Hypothalamus (tissue), 51 donors: ENCODE measurements around the gene KCNQ1.

Experiments used
- DNase-seq, 51 donors: peaks; one replicate each; lab custom pipeline; 2025; lab: John Stamatoyannopoulos, UW

The KCNQ1 gene

GRCh38 chr11:2540223-2540991 is 95.6 kb downstream of the KCNQ1 start:
- DNase-seq: no peak

- no peak for DNase-seq
Measured at GRCh38 chr11:2540992-2541680, 96.3 kb downstream of the KCNQ1 start.

- no peak for DNase-seq
Measured at GRCh38 chr11:2541881-2542361, 97.1 kb downstream of the KCNQ1 start.

GRCh38 chr11:2542406-2542805 is 97.6 kb downstream of the KCNQ1 start:
- no peak for DNase-seq

- DNase-seq: no peak
Measured at GRCh38 chr11:2547806-2548205, 103.0 kb downstream of the KCNQ1 start.

GRCh38 chr11:2548596-2548995 is 103.8 kb downstream of the KCNQ1 start:
- no peak for DNase-seq

GRCh38 chr11:2549080-2549479 is 104.3 kb downstream of the KCNQ1 start:
- DNase-seq: no peak

GRCh38 chr11:2549491-2549875 is 104.7 kb downstream of the KCNQ1 start:
- DNase-seq: no peak

- peak in 22 of 51 donors; percentile 19 to 62 (median 40) for DNase-seq
Measured at GRCh38 chr11:2549876-2550605, 105.2 kb downstream of the KCNQ1 start.

- no peak for DNase-seq
Measured at GRCh38 chr11:2550606-2550970, 105.8 kb downstream of the KCNQ1 start.

- DNase-seq: no peak
Measured at GRCh38 chr11:2551131-2551530, 106.3 kb downstream of the KCNQ1 start.

GRCh38 chr11:2552210-2552609 is 107.4 kb downstream of the KCNQ1 start:
- DNase-seq: no peak

GRCh38 chr11:2553198-2553597 is 108.4 kb downstream of the KCNQ1 start:
- DNase-seq: no peak

- DNase-seq: no peak
Measured at GRCh38 chr11:2553886-2554285, 109.1 kb downstream of the KCNQ1 start.

- DNase-seq: no peak
Measured at GRCh38 chr11:2554338-2555207, 109.8 kb downstream of the KCNQ1 start.

- DNase-seq: no peak
Measured at GRCh38 chr11:2555336-2555735, 110.5 kb downstream of the KCNQ1 start.

GRCh38 chr11:2555891-2556290 is 111.1 kb downstream of the KCNQ1 start:
- no peak for DNase-seq

- DNase-seq: no peak
Measured at GRCh38 chr11:2557381-2557780, 112.6 kb downstream of the KCNQ1 start.

- no peak for DNase-seq
Measured at GRCh38 chr11:2558397-2558796, 113.6 kb downstream of the KCNQ1 start.

GRCh38 chr11:2558861-2559526 is 114.2 kb downstream of the KCNQ1 start:
- DNase-seq: no peak
